CD4-positive, CD25-positive, alpha-beta regulatory T cell (primary cell): ENCODE results near the gene RXYLT1. TPM values are rescaled to one million over a fixed set of nuclear protein-coding genes. Genes with fewer than 3 reads are reported as not detected.
A peak's percentile ranks its signal among the peaks of the same experiment; 100 is the strongest.

Experiments used
- ATAC-seq, 2 donors: fragments of 150-1000 bp; cut with Tn5 transposase; one replicate each; pipeline ENCODE4 v1.10.0; 2021; ENCODE audit warnings: low read depth in 2 of 2, moderate number of reproducible peaks in 2 of 2, moderate library complexity in 1 of 2
- DNase-seq, 3 donors: peaks; one replicate each; pipeline versions ENCODE4 v3.0.0 to v3.0.0-alpha.2; 2012 to 2022; ENCODE audit warnings: mixed read lengths in 1 of 3
- H3K27ac ChIP-seq: one replicate; pipeline ENCODE4 v1.7.0; 2013; ENCODE audit warnings: mild to moderate bottlenecking, low read length; ENCODE audit not compliant: insufficient read depth, poor library complexity, severe bottlenecking
- H3K27me3 ChIP-seq: one replicate; pipeline ENCODE4 v1.7.0; 2013; ENCODE audit warnings: low read length; ENCODE audit not compliant: control insufficient read depth, insufficient read depth
- H3K36me3 ChIP-seq: one replicate; pipeline ENCODE4 v1.7.0; 2013; ENCODE audit warnings: mild to moderate bottlenecking, low read length, moderate library complexity; ENCODE audit not compliant: control insufficient read depth, insufficient read depth
- H3K4me1 ChIP-seq: 2 replicates; pipeline ENCODE4 v1.7.0; 2013; ENCODE audit warnings: mild to moderate bottlenecking, low read length; ENCODE audit not compliant: insufficient read depth, control insufficient read depth, poor library complexity, severe bottlenecking
- H3K4me3 ChIP-seq: one replicate; pipeline ENCODE4 v1.7.0; 2013; ENCODE audit warnings: low read depth, mild to moderate bottlenecking, low read length, moderate library complexity
- H3K9me3 ChIP-seq, 2 experiments: 1 replicate in 1 of 2; 2 replicates in 1 of 2; pipeline ENCODE4 v1.7.0; 2013; ENCODE audit warnings: low read length in 2 of 2, mild to moderate bottlenecking in 1 of 2, moderate library complexity in 1 of 2; ENCODE audit not compliant: control insufficient read depth in 2 of 2
- H3K27ac Mint-ChIP-seq, 3 donors: one replicate each; pipeline ENCODE4 v1.8.0; 2020 to 2022; ENCODE audit warnings: mild to moderate bottlenecking in 3 of 3, mixed read lengths in 3 of 3, moderate library complexity in 2 of 3
- H3K27me3 Mint-ChIP-seq: one replicate; pipeline ENCODE4 v1.8.0; 2022; ENCODE audit warnings: mild to moderate bottlenecking, mixed read lengths
- H3K36me3 Mint-ChIP-seq: one replicate; pipeline ENCODE4 v1.8.0; 2020; ENCODE audit warnings: mixed read lengths
- H3K4me1 Mint-ChIP-seq, 4 donors: one replicate each; pipeline ENCODE4 v1.8.0; 2020 to 2022; ENCODE audit warnings: mixed read lengths in 4 of 4, mild to moderate bottlenecking in 1 of 4
- H3K4me3 Mint-ChIP-seq, 4 donors: one replicate each; pipeline ENCODE4 v1.8.0; 2020 to 2022; ENCODE audit warnings: mild to moderate bottlenecking in 4 of 4, mixed read lengths in 4 of 4, moderate library complexity in 3 of 4
- H3K9me3 Mint-ChIP-seq, 7 donors: one replicate each; pipeline ENCODE4 v1.8.0; 2020 to 2022; ENCODE audit warnings: mixed read lengths in 7 of 7, mild to moderate bottlenecking in 3 of 7, moderate library complexity in 2 of 7
- polyA plus RNA-seq, 4 donors: library from polyadenylated mRNA; unstranded; fragments of 300-500 nt; fragmentation: Illumina TruSeq; gene quantifications; one replicate each; pipeline ENCODE4 v1.2.3, GENCODE V29; 2021
- total RNA-seq: library from RNA; stranded (reverse); gene quantifications from one replicate; pipeline ENCODE4 v1.2.3, GENCODE V29; 2022

The RXYLT1 gene
- total and polyA plus RNA-seq, 5 donors from 2014 or later, result 8.9 to 15.5 (median 12.4) TPM

- H3K36me3 Mint-ChIP-seq, result no peaks in the 10 kb centered on the region
- no peaks in the 10 kb centered on the region for H3K36me3 ChIP-seq
- peaks cover 4% of the 10 kb centered on the region for H3K27me3 Mint-ChIP-seq
- H3K4me1 ChIP-seq, result peaks cover 12% of the 10 kb centered on the region
- DNase-seq, result no peak
- no peak for ATAC-seq
- peaks cover 0 to 20% (median 0%) of the 10 kb centered on the region in 7 donors for H3K9me3 Mint-ChIP-seq
- H3K4me3 Mint-ChIP-seq, result peak overlapping the region in 1 of 4 donors; percentile 48
- H3K4me3 ChIP-seq, result no peak overlapping the region
- peaks cover 0 to 2% of the 10 kb centered on the region in 2 experiments for H3K9me3 ChIP-seq
- H3K27ac ChIP-seq, result no peak overlapping the region
- no peaks in the 10 kb centered on the region for H3K27me3 ChIP-seq
- peaks cover 0 to 17% (median 15%) of the 10 kb centered on the region in 4 donors for H3K4me1 Mint-ChIP-seq
- H3K27ac Mint-ChIP-seq, result peak overlapping the region in 2 of 3 donors; percentile 0
Measured at GRCh38 chr12:63815482-63815852, 35.8 kb downstream of the RXYLT1 start.

DNA sequence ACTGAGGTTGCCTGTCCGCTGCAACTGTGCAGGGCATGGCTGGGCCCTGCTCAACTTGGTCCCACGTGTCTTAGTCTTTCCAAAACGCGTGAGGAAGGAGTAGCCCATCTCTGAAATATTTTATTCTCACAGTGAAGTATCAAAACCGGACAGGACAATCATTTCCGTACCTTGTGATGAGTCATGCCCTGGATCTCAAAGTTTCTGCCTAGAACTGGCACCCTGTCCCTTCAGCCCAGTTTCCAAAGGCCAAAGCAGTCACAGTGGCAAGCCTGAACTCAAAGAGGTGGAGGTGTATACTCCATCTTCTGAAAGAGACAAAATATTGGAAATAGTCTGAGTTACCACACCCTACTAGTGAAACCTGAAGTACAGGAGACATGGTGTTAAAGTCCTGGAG, 36.3 kb downstream of the RXYLT1 start:
- Mint-ChIP-seq H3K36me3 (no peaks in the 10 kb centered on the region), H3K4me3 (peak overlapping the region in 1 of 4 donors; percentile 10), H3K27me3 (peaks cover 4% of the 10 kb centered on the region), H3K4me1 (peaks cover 0 to 17% (median 15%) of the 10 kb centered on the region in 4 donors), H3K27ac (no peak overlapping the region), H3K9me3 (peaks cover 0 to 20% (median 0%) of the 10 kb centered on the region in 7 donors)
- Histone ChIP-seq H3K27me3 (no peaks in the 10 kb centered on the region), H3K9me3 (peaks cover 0 to 2% of the 10 kb centered on the region in 2 experiments), H3K36me3 (no peaks in the 10 kb centered on the region), H3K4me1 (peaks cover 12% of the 10 kb centered on the region), H3K4me3 (no peak overlapping the region), H3K27ac (no peak overlapping the region)
- DNase-seq, result no peak
- ATAC-seq, result no peak

DNA sequence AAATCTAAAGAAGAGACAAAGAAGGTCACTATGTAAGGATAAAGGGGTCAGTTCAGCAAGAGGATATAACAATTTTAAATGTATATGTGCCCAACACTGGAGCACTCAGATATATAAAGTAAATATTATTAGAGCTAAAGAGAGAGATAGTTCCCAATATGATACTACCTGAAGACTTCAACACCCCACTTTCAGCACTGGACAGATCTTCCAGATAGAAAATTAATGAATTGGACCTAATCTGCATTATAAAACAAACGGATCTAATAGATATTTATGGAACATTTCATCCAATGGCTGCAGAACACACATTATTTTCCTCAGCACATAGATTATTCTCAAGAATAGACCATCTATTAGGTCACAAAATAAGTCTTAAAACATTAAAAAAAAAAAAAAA, 40.7 kb downstream of the RXYLT1 start:
- DNase-seq (no peak), ATAC-seq (no peak)
- no peak overlapping the region for H3K27ac Mint-ChIP-seq
- H3K9me3 Mint-ChIP-seq, result peaks cover 0 to 20% (median 2%) of the 10 kb centered on the region in 7 donors
- H3K36me3 Mint-ChIP-seq, result no peaks in the 10 kb centered on the region
- H3K27me3 Mint-ChIP-seq, result peaks cover 20% of the 10 kb centered on the region
- Histone ChIP-seq H3K9me3 (peaks cover 0 to 2% of the 10 kb centered on the region in 2 experiments), H3K27ac (no peak overlapping the region), H3K4me3 (no peak overlapping the region), H3K4me1 (no peaks in the 10 kb centered on the region), H3K36me3 (no peaks in the 10 kb centered on the region), H3K27me3 (peaks cover 6% of the 10 kb centered on the region)
- H3K4me3 Mint-ChIP-seq, result no peak overlapping the region
- peaks cover 0 to 12% (median 7%) of the 10 kb centered on the region in 4 donors for H3K4me1 Mint-ChIP-seq

- H3K27ac ChIP-seq, result no peak overlapping the region
- Mint-ChIP-seq H3K4me3 (peak overlapping the region in 3 of 4 donors; percentile 68 to 82 (median 72)), H3K27ac (no peak overlapping the region), H3K4me1 (peaks cover 0 to 9% (median 0%) of the 10 kb centered on the region in 4 donors), H3K9me3 (peaks cover 0 to 20% (median 2%) of the 10 kb centered on the region in 7 donors), H3K27me3 (peaks cover 18% of the 10 kb centered on the region), H3K36me3 (no peaks in the 10 kb centered on the region)
- ATAC-seq (no peak), DNase-seq (no peak)
- H3K4me1 ChIP-seq, result no peaks in the 10 kb centered on the region
- H3K36me3 ChIP-seq, result no peaks in the 10 kb centered on the region
- peaks cover 6% of the 10 kb centered on the region for H3K27me3 ChIP-seq
- no peak overlapping the region for H3K4me3 ChIP-seq
- H3K9me3 ChIP-seq, result peaks cover 0 to 2% of the 10 kb centered on the region in 2 experiments
Measured at GRCh38 chr12:63821781-63822251, 42.1 kb downstream of the RXYLT1 start.

DNA sequence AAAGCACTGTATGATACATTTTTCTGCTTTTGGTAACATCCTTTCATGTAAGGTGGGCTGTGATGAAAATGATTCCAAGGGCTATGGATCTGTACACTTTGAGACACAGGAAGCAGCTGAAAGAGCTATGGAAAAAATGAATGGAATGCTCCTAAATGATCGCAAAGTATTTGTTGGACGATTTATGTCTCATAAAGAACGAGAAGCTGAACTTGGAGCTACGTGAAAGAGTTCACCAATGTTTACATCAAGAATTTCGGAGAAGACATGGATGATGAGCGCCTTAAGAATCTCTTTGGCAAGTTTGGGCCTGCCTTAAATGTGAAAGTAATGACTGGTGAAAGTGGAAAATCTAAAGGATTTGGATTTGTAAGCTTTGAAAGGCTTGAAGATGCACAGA, 42.6 kb downstream of the RXYLT1 start:
- Histone ChIP-seq H3K27ac (no peak overlapping the region), H3K4me1 (no peaks in the 10 kb centered on the region), H3K36me3 (no peaks in the 10 kb centered on the region), H3K27me3 (peaks cover 6% of the 10 kb centered on the region), H3K9me3 (peaks cover 0 to 2% of the 10 kb centered on the region in 2 experiments), H3K4me3 (no peak overlapping the region)
- Mint-ChIP-seq H3K9me3 (peaks cover 0 to 20% (median 2%) of the 10 kb centered on the region in 7 donors), H3K27me3 (peaks cover 18% of the 10 kb centered on the region), H3K27ac (no peak overlapping the region), H3K36me3 (no peaks in the 10 kb centered on the region), H3K4me1 (peaks cover 0 to 9% (median 0%) of the 10 kb centered on the region in 4 donors), H3K4me3 (no peak overlapping the region)
- ATAC-seq, result no peak
- no peak for DNase-seq

DNA sequence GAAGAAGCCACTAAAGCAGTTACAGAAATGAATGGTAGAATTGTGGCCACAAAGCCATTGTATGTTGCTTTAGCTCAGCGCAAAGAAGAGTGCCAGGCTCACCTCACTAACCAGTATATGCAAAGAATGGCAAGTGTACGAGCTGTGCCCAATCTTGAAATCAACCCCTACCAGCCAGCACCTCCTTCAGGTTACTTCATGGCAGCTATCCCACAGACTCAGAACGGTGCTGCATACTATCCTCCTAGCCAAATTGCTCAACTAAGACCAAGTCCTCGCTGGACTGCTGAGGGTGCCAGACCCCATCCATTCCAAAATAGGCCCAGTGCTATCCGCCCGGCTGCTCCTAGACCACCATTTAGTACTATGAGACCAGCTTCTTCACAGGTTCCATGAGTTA, 43.3 kb downstream of the RXYLT1 start:
- Histone ChIP-seq H3K36me3 (no peaks in the 10 kb centered on the region), H3K4me1 (no peaks in the 10 kb centered on the region), H3K9me3 (peaks cover 0 to 2% of the 10 kb centered on the region in 2 experiments), H3K4me3 (no peak overlapping the region), H3K27me3 (peaks cover 6% of the 10 kb centered on the region), H3K27ac (no peak overlapping the region)
- Mint-ChIP-seq H3K27me3 (peaks cover 18% of the 10 kb centered on the region), H3K4me3 (no peak overlapping the region), H3K36me3 (no peaks in the 10 kb centered on the region), H3K9me3 (peaks cover 0 to 20% (median 2%) of the 10 kb centered on the region in 7 donors), H3K27ac (no peak overlapping the region), H3K4me1 (peaks cover 0 to 9% (median 0%) of the 10 kb centered on the region in 4 donors)
- ATAC-seq, result no peak
- DNase-seq, result no peak

- no peak overlapping the region for H3K4me3 Mint-ChIP-seq
- no peaks in the 10 kb centered on the region for H3K9me3 ChIP-seq
- H3K36me3 Mint-ChIP-seq, result no peaks in the 10 kb centered on the region
- no peaks in the 10 kb centered on the region for H3K4me1 ChIP-seq
- H3K27me3 ChIP-seq, result peaks cover 6% of the 10 kb centered on the region
- no peak overlapping the region for H3K27ac Mint-ChIP-seq
- no peak overlapping the region for H3K27ac ChIP-seq
- ATAC-seq, result no peak
- peaks cover 0 to 3% (median 0%) of the 10 kb centered on the region in 7 donors for H3K9me3 Mint-ChIP-seq
- H3K27me3 Mint-ChIP-seq, result peaks cover 34% of the 10 kb centered on the region
- peaks cover 0 to 7% (median 0%) of the 10 kb centered on the region in 4 donors for H3K4me1 Mint-ChIP-seq
- H3K4me3 ChIP-seq, result no peak overlapping the region
- peak in 1 of 3 donors; percentile 43 for DNase-seq
- H3K36me3 ChIP-seq, result no peaks in the 10 kb centered on the region
Measured at GRCh38 chr12:63826006-63826585, 46.4 kb downstream of the RXYLT1 start.

- ATAC-seq, result no peak
- no peak for DNase-seq
- Histone ChIP-seq H3K9me3 (no peaks in the 10 kb centered on the region), H3K27ac (no peak overlapping the region), H3K4me3 (no peak overlapping the region), H3K27me3 (no peaks in the 10 kb centered on the region), H3K4me1 (no peaks in the 10 kb centered on the region), H3K36me3 (no peaks in the 10 kb centered on the region)
- no peaks in the 10 kb centered on the region for H3K4me1 Mint-ChIP-seq
- peak overlapping the region in 1 of 3 donors; percentile 40 for H3K27ac Mint-ChIP-seq
- peaks cover 0 to 3% (median 0%) of the 10 kb centered on the region in 7 donors for H3K9me3 Mint-ChIP-seq
- H3K27me3 Mint-ChIP-seq, result peaks cover 27% of the 10 kb centered on the region
- H3K4me3 Mint-ChIP-seq, result no peak overlapping the region
- no peaks in the 10 kb centered on the region for H3K36me3 Mint-ChIP-seq
Measured at GRCh38 chr12:63828867-63829266, 49.2 kb downstream of the RXYLT1 start.
